Activated CD8-positive, alpha-beta T cell treated with anti-CD3 and anti-CD28 coated beads for 36 hours (primary cell): ENCODE data around the gene NAALADL2. TPM values are rescaled to one million over a fixed set of nuclear protein-coding genes. Genes with fewer than 3 reads are reported as not detected.

Source experiments
- ATAC-seq: fragments of 200-7000 bp; cut with Tn5 transposase; one replicate; pipeline ENCODE4 v1.10.0; 2021; ENCODE audit warnings: mild to moderate bottlenecking, moderate library complexity
- CTCF ChIA-PET: fragments of 350-600 bp; sonication (Branson Sonifier 250); formaldehyde crosslinking; loops from one replicate; lab custom pipeline; 2021; ENCODE audit warnings: antibody characterized with exemption; lab: Charles Lee
- POLR2A ChIA-PET: fragments of 350-600 bp; sonication (Branson Sonifier 250); formaldehyde crosslinking; loops from one replicate; lab custom pipeline; 2021; ENCODE audit warnings: antibody characterized with exemption; lab: Charles Lee
- DNase-seq: peaks from one replicate; pipeline ENCODE4 v3.0.0-alpha.2; 2020
- H3K27ac Mint-ChIP-seq: one replicate; pipeline ENCODE4 v1.8.0; 2021; ENCODE audit warnings: mild to moderate bottlenecking, mixed read lengths
- H3K27me3 Mint-ChIP-seq: one replicate; pipeline ENCODE4 v1.8.0; 2021; ENCODE audit warnings: mixed read lengths
- H3K36me3 Mint-ChIP-seq: one replicate; pipeline ENCODE4 v1.8.0; 2021; ENCODE audit warnings: low read depth, mixed read lengths
- H3K4me1 Mint-ChIP-seq: one replicate; pipeline ENCODE4 v1.8.0; 2021; ENCODE audit warnings: low read depth, mixed read lengths
- H3K4me3 Mint-ChIP-seq: one replicate; pipeline ENCODE4 v1.8.0; 2021; ENCODE audit warnings: mild to moderate bottlenecking, moderate library complexity, mixed read lengths
- H3K9me3 Mint-ChIP-seq: one replicate; pipeline ENCODE4 v1.8.0; 2021; ENCODE audit warnings: mixed read lengths
- intact Hi-C: fragments of 100-400 bp; cut with micrococcal nuclease; formaldehyde crosslinking; loops from one replicate; pipeline ENCODE4 v1.10.0; 2022
- total RNA-seq, 2 experiments: library from RNA; stranded (reverse); gene quantifications; one replicate each; pipeline ENCODE4 v1.2.3, GENCODE V29; 2021
- TF ChIP-seq, protein P1 (sequence below): fragments of 200-600 bp; IDR thresholded peaks from one replicate; pipeline ENCODE4 v1.8.0; 2022; ENCODE audit warnings: antibody characterized with exemption, mild to moderate bottlenecking

NAALADL2 gene
- total RNA-seq, 2 experiments from 2014 or later, result 0.60 TPM; not detected in 1

DNA sequence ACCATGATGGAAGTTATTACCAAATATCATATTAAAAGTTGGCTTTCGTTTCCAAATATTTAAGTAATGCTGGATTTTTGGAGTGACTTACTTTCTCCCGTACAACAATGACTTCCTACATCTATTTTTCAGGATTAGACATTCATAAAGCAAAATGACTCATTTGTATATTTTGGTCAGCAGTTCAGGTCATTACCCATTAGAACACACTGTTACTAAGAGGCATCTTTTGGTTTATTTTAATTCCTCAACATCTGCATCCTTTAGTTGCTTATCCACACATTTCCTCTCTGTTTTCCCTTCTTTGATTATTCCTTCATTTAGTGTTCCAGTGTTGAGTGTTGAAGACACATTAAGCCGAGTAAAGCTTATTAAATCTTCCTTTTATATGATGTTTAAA lies 348.2 kb downstream of the NAALADL2 start:
- H3K4me3 Mint-ChIP-seq, result no peak overlapping the region
- TF ChIP-seq, protein P1, sequence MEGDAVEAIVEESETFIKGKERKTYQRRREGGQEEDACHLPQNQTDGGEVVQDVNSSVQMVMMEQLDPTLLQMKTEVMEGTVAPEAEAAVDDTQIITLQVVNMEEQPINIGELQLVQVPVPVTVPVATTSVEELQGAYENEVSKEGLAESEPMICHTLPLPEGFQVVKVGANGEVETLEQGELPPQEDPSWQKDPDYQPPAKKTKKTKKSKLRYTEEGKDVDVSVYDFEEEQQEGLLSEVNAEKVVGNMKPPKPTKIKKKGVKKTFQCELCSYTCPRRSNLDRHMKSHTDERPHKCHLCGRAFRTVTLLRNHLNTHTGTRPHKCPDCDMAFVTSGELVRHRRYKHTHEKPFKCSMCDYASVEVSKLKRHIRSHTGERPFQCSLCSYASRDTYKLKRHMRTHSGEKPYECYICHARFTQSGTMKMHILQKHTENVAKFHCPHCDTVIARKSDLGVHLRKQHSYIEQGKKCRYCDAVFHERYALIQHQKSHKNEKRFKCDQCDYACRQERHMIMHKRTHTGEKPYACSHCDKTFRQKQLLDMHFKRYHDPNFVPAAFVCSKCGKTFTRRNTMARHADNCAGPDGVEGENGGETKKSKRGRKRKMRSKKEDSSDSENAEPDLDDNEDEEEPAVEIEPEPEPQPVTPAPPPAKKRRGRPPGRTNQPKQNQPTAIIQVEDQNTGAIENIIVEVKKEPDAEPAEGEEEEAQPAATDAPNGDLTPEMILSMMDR, result no peak
- intact Hi-C loops, result no loop called here
- no peak for DNase-seq
- CTCF ChIA-PET, result interaction anchor here (0.5 kb wide), 1 partner anchor 21 kb away, joined by 4 read pairs; no protein-coding TSS in a partner anchor
- no peaks in the 10 kb centered on the region for H3K4me1 Mint-ChIP-seq
- H3K36me3 Mint-ChIP-seq, result no peaks in the 10 kb centered on the region
- ATAC-seq, result no peak
- H3K27me3 Mint-ChIP-seq, result no peaks in the 10 kb centered on the region
- POLR2A ChIA-PET, result no interaction called here
- no peak overlapping the region for H3K27ac Mint-ChIP-seq
- peaks cover 12% of the 10 kb centered on the region for H3K9me3 Mint-ChIP-seq

DNA sequence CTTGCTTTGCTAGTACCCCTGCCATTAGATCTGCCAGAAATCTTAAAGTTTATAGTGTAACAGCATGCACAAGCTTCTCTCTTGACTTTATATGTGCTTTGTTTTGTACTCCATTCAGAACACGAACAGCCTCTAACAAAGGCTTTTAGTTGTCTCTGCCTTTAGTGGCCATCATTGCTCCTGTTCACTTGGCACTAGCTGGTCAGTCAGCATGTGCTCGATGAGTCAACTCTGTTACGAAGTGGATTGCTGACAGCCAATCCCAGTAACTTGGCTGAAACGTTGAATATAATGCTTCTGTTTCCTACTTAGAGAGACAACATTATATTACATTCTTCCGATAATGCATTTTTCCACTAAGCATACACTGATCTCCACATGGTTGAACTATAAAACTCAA lies 349.2 kb downstream of the NAALADL2 start:
- no peak overlapping the region for H3K4me3 Mint-ChIP-seq
- no peaks in the 10 kb centered on the region for H3K27me3 Mint-ChIP-seq
- CTCF ChIA-PET, result interaction anchor here (0.8 kb wide), 1 partner anchor 235 kb away, joined by 3 read pairs; no protein-coding TSS in a partner anchor
- H3K4me1 Mint-ChIP-seq, result no peaks in the 10 kb centered on the region
- H3K27ac Mint-ChIP-seq, result no peak overlapping the region
- DNase-seq, result no peak
- peaks cover 13% of the 10 kb centered on the region for H3K9me3 Mint-ChIP-seq
- no peaks in the 10 kb centered on the region for H3K36me3 Mint-ChIP-seq
- TF ChIP-seq, protein P1, result no peak
- no peak for ATAC-seq
- POLR2A ChIA-PET, result no interaction called here
- intact Hi-C loops, result no loop called here

DNA sequence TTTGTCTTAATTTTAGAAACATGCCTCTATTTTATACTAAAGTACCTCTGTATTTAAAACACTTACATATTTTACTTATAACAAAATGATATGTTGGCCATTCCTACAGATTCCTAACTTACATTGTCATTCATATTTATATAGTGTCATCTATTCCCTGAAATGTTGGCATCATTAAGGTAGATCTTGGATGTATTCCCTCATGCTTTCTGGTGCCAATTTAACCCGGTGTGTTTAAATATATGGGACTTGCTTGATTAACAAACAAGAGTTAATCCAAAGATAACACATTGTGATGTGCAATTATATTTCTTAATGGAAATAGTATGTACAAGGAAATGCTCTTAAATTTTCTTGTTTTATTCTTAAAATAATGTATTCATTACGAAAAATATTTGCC lies 352.3 kb downstream of the NAALADL2 start:
- intact Hi-C loops, result no loop called here
- TF ChIP-seq, protein P1, result no peak
- no peaks in the 10 kb centered on the region for H3K27me3 Mint-ChIP-seq

DNA sequence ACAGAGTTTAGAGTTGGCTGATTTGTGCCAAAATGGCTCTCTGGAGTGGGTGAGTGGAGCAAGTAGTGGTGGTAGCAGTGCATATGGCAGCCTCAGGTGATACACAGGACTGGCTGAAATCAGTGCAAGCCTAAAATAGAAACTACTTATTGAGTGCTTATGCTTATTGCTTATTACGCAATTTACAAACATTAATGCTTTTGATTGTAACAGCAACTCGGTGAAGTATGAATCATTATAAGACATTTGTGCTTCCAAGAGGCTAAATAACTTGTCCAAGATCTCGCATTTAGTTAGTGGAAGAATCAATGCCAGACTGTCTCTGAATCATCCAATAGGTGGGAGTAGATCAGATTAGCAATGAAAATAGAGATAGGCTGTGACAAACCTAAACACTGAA lies 353.8 kb downstream of the NAALADL2 start:
- no peaks in the 10 kb centered on the region for H3K4me1 Mint-ChIP-seq
- no peaks in the 10 kb centered on the region for H3K36me3 Mint-ChIP-seq
- ATAC-seq (no peak), DNase-seq (no peak)
- ChIA-PET CTCF (no interaction called here), POLR2A (no interaction called here)
- intact Hi-C loops, result no loop called here
- no peak overlapping the region for H3K4me3 Mint-ChIP-seq
- TF ChIP-seq, protein P1, result no peak
- no peak overlapping the region for H3K27ac Mint-ChIP-seq
- H3K27me3 Mint-ChIP-seq, result no peaks in the 10 kb centered on the region
- H3K9me3 Mint-ChIP-seq, result peaks cover 2% of the 10 kb centered on the region

More for the DNA sequence above, 352.3 kb downstream of the NAALADL2 start:
- no peak overlapping the region for H3K4me3 Mint-ChIP-seq
- ATAC-seq (no peak), DNase-seq (no peak)
- H3K9me3 Mint-ChIP-seq, result peaks cover 2% of the 10 kb centered on the region
- POLR2A ChIA-PET, result no interaction called here
- no peaks in the 10 kb centered on the region for H3K36me3 Mint-ChIP-seq
- CTCF ChIA-PET, result no interaction called here
- no peaks in the 10 kb centered on the region for H3K4me1 Mint-ChIP-seq
- H3K27ac Mint-ChIP-seq, result no peak overlapping the region

DNA sequence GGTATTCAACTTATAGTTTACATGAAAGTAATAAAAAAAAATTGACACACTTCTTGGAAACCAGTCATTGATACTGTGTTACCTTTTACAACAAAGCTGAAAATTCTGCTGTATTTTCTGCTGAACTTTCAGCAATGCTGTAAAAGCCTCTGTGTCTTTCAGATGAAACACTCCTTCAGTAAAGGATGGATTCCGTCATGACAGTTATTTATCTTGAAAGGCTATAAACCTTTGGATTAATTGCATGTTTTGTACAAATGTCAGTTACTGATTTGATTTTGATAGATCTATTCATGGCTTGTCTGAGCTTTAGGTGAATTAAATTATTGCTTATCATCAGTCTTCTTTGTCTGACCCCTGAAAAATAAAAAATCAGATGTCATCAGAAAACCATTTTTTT lies 355.1 kb downstream of the NAALADL2 start:
- Mint-ChIP-seq H3K9me3 (peaks cover 2% of the 10 kb centered on the region), H3K36me3 (no peaks in the 10 kb centered on the region), H3K27ac (no peak overlapping the region), H3K4me1 (no peaks in the 10 kb centered on the region), H3K27me3 (no peaks in the 10 kb centered on the region), H3K4me3 (no peak overlapping the region)
- no peak for ATAC-seq
- intact Hi-C loops, result no loop called here
- ChIA-PET POLR2A (no interaction called here), CTCF (no interaction called here)
- TF ChIP-seq, protein P1, result no peak
- DNase-seq, result no peak
